NCI-H187 treated with DMSO at 0.1 percent for 48 hours (cell line): Measurements from ENCODE around the gene CYGB.
A peak's percentile ranks its signal among the peaks of the same experiment; 100 is the strongest.
"Not testable (repeated sequence)": the region's sequence is repeated elsewhere in the genome, so short reads cannot be mapped to it uniquely, and the experiment has no call there.

Source experiments
- DNase-seq: peaks from one replicate; lab custom pipeline; 2025; lab: John Stamatoyannopoulos, UW

CYGB gene

GRCh38 chr17:76567634-76568432 is 30.3 kb upstream of the CYGB start:
- DNase-seq: no peak

GRCh38 chr17:76566988-76567431 is 29.5 kb upstream of the CYGB start:
- DNase-seq: no peak

GRCh38 chr17:76566613-76566943 is 29.1 kb upstream of the CYGB start:
- no peak for DNase-seq

GRCh38 chr17:76565728-76566612 is 28.5 kb upstream of the CYGB start:
- no peak for DNase-seq

- DNase-seq: not testable (repeated sequence)
Observed at GRCh38 chr17:76564991-76565727, 27.6 kb upstream of the CYGB start.

- not testable (repeated sequence) for DNase-seq
Observed at GRCh38 chr17:76563359-76563758, 25.9 kb upstream of the CYGB start.

- no peak for DNase-seq
Observed at GRCh38 chr17:76562734-76563148, 25.2 kb upstream of the CYGB start.

GRCh38 chr17:76561799-76562268 is 24.3 kb upstream of the CYGB start:
- no peak for DNase-seq

GRCh38 chr17:76561332-76561731 is 23.8 kb upstream of the CYGB start:
- no peak for DNase-seq

GRCh38 chr17:76560877-76561221 is 23.3 kb upstream of the CYGB start:
- DNase-seq: no peak

- no peak for DNase-seq
Observed at GRCh38 chr17:76560036-76560876, 22.7 kb upstream of the CYGB start.

GRCh38 chr17:76559460-76559859 is 22.0 kb upstream of the CYGB start:
- DNase-seq: not testable (repeated sequence)

- no peak for DNase-seq
Observed at GRCh38 chr17:76558198-76559095, 20.9 kb upstream of the CYGB start.

- DNase-seq: peak; percentile 85
Observed at GRCh38 chr17:76557368-76558197, 20.1 kb upstream of the CYGB start.

- no peak for DNase-seq
Observed at GRCh38 chr17:76556765-76557367, 19.4 kb upstream of the CYGB start.

GRCh38 chr17:76554131-76554530 is 16.6 kb upstream of the CYGB start:
- DNase-seq: no peak

- no peak for DNase-seq
Observed at GRCh38 chr17:76553178-76553908, 15.8 kb upstream of the CYGB start.

- no peak for DNase-seq
Observed at GRCh38 chr17:76551685-76552084, 14.2 kb upstream of the CYGB start.
